HG03108 (cell line): ENCODE data around the gene OSBPL6.

Experiments used
- ATAC-seq: cut with Tn5 transposase; IDR thresholded peaks from one replicate; pipeline ENCODE4 v1.9.1; 2021; ENCODE audit warnings: moderate library complexity; ENCODE audit not compliant: unreplicated experiment

OSBPL6 gene

DNA sequence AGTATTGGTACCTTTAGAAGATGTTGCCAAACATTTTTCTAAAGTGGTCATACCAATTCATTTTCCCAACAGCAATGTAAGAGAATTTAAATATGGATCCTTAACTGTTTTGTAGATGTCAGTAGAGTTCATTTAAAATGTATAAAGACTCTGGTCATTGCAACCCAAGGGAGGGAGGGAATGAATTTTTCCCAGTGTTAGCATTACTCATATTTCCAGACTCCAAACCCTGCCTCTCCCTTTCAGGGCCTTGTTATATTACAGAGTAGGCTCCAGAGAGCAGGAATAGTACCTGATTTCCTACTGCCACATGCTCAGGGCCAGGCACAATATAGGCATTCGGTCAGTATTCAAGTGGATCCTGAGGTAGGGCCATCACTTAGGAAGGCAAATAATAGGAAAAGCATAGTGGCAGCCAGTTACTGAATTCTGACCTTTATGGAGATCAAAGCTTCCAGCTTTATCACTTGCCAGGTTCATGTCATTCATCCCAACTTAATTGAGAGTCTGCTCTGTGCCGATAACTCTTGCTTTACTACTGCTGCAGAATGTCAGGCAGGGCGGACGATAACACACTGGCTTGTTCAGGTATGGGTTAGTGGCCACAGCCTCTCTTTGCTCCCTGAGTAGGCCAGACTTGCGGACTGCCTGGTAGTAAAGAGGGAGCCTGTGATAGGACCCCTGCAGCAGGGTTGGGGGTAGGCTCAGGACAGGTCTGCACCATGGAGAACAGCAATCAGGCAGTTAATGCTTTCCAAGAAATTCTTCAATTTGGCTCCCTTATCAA is 75.3 kb downstream of the OSBPL6 start:
- ATAC-seq, result no peak

DNA sequence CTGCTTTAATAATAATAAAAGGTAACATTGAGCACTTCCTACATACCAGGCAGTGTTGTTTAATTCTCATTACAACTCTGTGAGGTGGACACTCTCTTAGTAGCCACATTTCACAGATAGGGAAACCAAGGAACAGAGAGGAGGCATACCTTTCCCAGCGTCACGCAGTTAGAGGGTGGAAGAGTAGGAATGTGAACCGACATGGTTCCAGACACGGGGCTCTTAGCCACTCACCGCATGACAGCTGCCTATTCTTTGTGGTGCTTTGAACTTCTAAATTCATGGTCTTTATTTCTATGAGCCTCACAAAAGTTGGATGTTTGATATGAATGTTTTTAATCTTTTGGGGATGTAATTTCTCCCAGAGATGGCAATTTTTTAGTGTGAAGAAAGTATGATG is 76.0 kb downstream of the OSBPL6 start:
- ATAC-seq, result no peak

DNA sequence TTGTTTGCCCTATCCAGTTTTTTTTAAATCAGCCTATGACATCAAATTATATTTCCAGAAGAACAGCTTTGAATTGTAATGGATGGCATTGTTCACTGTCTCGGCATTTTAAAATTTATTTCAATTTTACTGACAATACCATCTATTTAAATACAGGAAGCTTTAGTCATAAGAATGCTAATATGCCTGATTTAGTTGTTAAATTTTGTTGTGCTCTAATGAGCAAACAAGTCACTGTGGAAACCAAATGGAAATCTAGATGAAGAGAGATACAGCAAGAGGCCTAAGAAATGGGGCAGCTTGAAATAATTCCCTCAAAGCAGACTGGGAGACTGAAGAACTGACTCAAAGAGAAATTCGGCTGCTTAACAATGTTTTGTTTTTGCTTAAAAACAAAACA is 76.8 kb downstream of the OSBPL6 start:
- ATAC-seq, result no peak

DNA sequence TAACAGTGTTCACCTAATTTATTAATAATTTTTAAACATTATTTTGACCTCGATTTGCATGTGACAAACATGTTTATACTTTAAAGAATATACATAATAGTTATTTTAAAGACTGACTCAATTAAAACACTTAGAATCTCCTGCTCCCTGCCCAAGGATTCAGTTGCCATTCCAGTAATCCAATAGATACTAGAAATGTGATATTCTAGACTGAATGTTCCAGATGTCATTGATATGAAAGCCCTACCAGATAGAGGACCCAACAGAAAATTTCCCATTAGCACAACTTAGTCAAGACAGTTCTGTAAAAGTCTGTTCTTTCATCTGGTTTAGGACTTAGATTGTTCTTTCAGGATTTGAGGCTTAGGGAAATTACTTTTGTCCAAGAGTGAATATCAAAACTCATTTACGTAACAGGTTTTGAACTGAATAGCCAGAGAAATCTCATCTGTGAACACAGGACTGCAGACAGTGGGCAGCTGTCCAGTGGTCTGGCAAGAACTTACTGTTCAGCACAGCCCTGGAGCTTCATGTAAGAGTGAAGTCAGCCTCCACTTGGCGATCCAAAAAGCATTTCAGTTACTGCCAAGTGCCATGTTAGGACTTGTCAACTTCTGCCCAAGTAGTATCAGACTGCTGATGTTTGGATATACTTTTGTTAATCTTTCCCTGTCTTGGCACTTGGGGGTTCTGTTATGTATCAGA is 77.5 kb downstream of the OSBPL6 start:
- no peak for ATAC-seq

DNA sequence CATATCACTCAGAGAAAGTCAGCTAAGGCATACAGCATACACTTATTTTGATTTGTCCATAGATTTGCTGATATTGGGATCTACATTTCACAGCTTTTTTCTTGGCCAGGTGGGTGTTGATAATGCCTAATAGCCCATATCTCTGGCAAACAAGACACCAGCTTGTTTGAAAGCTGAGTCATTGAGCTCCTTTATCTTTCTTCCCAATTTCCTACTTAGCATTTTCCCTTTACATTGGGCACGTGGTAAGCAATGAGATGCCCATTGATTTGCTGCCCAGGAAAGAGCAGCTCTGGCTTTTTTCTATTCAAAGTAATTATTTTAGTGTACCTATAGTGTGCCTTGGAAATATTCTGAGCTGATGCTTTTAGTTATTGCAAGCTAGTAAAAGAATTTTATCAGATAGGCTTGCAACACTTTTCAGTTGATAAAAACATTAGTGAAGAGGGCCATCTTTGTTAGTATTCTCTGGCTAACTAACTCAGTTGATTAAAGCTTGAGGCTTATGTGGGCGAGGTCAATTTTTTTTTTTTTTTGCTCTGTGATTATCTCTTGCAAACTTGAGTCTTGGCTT is 79.6 kb downstream of the OSBPL6 start:
- no peak for ATAC-seq

DNA sequence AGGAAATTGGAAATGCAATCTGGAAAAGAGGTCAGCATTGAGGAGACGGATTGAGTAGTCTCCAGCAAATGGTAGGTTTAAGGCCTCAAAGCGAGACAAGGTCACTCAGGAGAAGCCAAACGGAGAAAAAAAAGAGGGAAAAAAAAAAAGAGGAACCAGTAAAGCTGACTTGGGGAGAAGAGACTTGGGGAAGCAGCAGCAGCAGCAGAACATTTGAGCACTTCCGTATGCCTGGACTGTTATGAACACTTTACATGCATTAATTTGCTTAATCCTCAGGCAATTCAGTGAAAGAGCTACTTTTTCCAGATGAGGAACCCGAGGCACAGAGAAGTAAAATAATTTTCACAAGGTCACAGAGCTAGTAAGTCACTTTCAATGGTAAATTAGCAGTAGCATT is 81.3 kb downstream of the OSBPL6 start:
- ATAC-seq, result no peak

DNA sequence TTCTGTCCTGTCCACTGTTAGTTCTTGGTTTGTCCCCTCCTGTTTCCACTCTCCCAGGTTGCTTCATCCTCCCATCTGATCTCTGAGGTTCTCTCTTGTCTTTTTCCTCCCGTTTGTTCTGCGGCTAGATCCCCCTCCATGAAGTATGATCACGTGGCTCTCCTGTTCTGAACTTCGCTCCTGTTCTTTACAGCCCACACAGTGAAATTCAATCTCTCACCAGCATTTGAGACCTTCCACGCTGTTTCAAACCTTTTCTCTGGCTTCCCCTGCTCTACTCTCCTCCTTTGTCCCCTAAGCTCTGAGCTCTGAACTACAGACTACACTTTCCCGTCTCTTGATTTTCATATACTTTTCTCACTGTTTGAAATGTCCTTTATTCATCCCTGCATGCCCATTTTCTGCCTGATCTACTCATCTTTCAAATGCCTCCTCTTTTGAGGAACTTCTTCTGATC is 83.5 kb downstream of the OSBPL6 start:
- ATAC-seq, result no peak

- no peak for ATAC-seq
Measured at GRCh38 chr2:178279142-178279541, 84.8 kb downstream of the OSBPL6 start.

- ATAC-seq, result no peak
Measured at GRCh38 chr2:178279636-178280035, 85.3 kb downstream of the OSBPL6 start.

GRCh38 chr2:178280244-178280852 is 86.0 kb downstream of the OSBPL6 start:
- ATAC-seq, result peak; percentile 61

DNA sequence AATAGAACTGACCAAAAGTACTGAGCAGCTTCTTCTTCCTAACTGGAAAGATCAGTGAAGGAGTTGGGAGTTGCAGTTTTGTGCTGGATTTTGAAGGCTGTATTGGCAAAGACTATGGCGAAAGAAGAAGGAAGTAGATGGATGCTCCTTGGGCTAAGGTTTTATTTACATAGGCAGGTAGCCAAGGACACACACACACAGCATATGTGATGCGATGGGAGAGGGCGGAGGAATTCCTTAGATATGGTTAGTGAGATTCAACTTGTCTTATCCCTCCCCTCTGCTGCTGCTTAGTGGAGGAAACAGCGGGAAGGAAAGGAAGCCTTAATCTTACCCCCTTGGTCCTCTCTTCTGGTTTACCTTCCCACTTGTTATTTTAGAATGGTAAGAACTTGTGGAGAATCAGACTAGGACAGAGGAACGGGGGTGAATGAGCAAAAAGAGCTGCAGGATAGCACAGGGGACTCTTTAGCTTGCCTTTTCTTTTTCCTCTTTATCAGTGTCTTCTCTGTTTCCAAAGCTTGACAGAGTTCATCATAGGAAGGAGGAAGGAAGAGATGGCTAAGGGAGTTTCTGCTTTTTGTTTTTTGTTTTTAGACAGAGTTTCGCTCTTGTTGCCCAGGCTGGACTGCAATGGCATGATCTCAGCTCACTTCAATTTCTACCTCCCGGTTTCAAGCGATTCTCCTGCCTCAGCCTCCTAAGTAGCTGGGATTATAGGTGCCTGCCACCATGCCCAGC is 87.9 kb downstream of the OSBPL6 start:
- no peak for ATAC-seq

GRCh38 chr2:178283341-178283918 is 89.1 kb downstream of the OSBPL6 start:
- no peak for ATAC-seq

DNA sequence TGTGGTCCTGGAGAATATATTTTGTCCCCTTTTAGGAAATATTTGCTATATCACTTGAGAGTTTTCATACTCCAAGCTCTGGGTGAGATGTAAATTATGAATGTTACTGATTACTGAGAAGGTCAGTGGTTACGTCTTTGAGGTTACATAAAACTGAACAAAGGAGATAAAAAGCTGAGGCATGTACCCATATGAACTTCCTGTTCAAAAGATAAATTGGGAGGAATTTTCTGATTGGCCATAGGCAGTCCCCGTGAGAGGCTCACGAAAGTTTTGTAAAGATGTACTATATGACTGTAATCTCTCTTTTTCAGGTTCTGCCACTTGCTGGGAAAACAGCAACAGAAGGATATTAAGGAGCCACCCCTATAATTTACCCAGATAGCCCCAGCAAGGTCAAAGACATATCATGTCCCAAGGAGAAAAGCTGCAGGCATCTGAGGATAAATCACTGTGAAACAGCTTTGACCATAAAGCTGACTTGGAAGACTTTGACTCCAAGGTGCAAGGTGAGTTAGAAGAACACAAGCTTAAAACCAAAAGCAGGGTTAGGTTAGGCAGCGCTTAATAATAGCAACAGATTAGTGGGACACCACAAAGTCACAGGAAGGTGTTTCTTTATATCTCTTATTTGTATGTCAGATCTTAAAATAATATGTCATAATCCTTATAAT is 90.4 kb downstream of the OSBPL6 start:
- ATAC-seq, result no peak

DNA sequence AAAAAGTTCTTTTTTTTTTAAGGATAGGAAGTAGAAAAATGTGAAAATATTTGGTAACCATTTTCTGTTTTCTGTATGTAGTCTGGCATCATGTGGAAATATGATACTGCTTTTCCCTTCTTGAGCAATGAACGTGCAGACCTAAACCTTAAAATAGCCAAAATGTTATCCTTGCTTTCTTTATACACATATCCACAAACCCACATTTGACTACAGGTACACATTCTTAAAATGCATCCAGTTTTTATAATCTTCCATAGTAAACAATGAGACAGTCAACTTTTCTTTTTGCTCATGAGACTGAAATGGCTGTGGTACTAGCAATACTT is 90.9 kb downstream of the OSBPL6 start:
- ATAC-seq, result no peak

- ATAC-seq, result no peak
Measured at GRCh38 chr2:178286636-178287035, 92.3 kb downstream of the OSBPL6 start.

DNA sequence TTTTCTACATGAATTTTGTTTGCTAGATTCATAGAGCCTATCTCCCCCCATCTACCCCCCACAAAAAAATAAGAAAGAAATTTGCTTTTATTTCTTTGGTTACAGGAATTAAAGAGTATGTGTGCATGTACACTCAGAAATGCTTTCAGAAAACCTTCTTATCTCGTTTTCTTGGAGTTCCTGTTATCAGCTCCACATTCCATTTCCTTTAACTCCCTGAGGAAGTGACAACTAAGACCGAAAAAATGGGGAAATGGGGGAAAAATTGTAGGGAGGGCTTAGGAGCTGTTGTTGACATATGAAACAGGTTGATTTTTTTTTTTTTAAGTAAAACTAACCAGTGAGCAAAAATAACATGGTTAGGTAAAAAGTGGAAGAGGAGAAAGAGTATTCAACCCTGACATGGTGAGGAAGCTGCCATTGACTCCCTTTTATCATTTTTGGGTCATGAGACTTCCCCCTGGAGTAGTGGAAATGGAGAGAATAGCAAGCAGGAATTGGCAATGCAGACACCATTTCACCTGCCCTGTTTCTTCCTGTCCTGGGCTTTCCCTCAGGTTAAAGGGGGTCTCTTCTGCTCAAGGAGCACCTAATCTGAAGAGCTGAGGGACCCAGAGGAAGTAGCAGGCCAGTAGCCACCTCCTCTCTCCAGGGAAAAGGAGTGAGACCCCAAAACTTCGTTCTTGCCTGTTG is 93.5 kb downstream of the OSBPL6 start:
- ATAC-seq, result no peak

DNA sequence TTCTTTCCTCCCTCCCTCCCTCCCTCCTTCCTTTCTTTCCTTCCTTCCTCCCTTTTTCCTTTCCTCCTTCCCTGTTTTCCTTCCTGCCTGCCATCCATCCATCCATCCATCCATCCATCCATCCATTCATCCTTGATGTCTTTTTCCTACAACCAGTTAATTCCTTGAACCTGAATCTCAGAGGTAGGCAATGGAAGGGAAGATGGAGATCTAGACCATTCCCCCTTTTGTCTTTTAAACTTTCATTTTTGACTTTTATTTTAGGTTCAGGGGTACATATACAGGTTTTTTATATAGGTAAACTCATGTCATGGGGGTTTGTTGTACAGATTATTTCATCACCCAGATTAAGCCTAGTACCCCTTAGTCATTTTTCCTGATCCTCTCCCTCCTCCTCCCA is 97.4 kb downstream of the OSBPL6 start:
- no peak for ATAC-seq

GRCh38 chr2:178292586-178292985 is 98.3 kb downstream of the OSBPL6 start:
- no peak for ATAC-seq

GRCh38 chr2:178295115-178295514 is 100.8 kb downstream of the OSBPL6 start:
- ATAC-seq, result no peak

DNA sequence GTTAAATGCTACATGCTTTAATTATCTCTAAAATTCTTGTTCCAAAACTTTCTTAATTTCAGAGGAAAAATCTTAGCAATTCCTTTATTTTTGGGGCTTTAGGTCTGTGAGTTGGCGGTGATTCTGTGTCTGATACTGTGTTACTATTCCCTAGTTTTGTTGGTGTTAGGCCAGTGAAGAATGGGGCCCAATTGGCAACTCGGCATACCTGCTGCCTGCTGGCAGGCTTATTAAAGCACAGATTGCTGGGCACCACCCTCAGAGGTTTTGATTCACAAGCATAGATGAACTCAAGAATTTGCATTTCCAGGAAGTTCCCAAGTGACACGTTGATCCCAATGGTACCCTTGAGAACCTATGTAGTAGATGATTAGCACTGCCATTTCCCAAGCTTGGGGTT is 101.6 kb downstream of the OSBPL6 start:
- ATAC-seq, result no peak
